ENCODE results near the gene P3H1. TPM values are rescaled to one million over a fixed set of nuclear protein-coding genes. Genes with fewer than 3 reads are reported as not detected.

P3H1 gene
- total RNA-seq, 1 experiment from 2014 or later, result 84.8 TPM

GRCh38 chr1:42737257-42737656 lies 29.6 kb downstream of the P3H1 start:
- TF ChIP-seq POLR2AphosphoS5 (IDR thresholded peaks at IDR 0.05; ENCODE audit: low read depth, low read length) (no peak), TCF7L2 (IDR thresholded peaks at IDR 0.05; ENCODE audit: low read depth, low read length) (no peak), REST (IDR thresholded peaks at IDR 0.05; ENCODE audit: insufficient read depth in 1 of 2, low read depth in 2 of 2, low read length in 1 of 2) (no peak), SIN3A (IDR thresholded peaks at IDR 0.05; ENCODE audit: borderline replicate concordance, insufficient read depth, low read depth, low read length) (no peak)
- TF ChIP-seq, protein P1, sequence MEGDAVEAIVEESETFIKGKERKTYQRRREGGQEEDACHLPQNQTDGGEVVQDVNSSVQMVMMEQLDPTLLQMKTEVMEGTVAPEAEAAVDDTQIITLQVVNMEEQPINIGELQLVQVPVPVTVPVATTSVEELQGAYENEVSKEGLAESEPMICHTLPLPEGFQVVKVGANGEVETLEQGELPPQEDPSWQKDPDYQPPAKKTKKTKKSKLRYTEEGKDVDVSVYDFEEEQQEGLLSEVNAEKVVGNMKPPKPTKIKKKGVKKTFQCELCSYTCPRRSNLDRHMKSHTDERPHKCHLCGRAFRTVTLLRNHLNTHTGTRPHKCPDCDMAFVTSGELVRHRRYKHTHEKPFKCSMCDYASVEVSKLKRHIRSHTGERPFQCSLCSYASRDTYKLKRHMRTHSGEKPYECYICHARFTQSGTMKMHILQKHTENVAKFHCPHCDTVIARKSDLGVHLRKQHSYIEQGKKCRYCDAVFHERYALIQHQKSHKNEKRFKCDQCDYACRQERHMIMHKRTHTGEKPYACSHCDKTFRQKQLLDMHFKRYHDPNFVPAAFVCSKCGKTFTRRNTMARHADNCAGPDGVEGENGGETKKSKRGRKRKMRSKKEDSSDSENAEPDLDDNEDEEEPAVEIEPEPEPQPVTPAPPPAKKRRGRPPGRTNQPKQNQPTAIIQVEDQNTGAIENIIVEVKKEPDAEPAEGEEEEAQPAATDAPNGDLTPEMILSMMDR (IDR thresholded peaks at IDR 0.05), result no peak
- intact Hi-C loops (cut with micrococcal nuclease; ENCODE audit: unreplicated experiment), result loop anchor here (10.0 kb wide), 1 partner anchor 162 kb away; no protein-coding TSS in a partner anchor

DNA sequence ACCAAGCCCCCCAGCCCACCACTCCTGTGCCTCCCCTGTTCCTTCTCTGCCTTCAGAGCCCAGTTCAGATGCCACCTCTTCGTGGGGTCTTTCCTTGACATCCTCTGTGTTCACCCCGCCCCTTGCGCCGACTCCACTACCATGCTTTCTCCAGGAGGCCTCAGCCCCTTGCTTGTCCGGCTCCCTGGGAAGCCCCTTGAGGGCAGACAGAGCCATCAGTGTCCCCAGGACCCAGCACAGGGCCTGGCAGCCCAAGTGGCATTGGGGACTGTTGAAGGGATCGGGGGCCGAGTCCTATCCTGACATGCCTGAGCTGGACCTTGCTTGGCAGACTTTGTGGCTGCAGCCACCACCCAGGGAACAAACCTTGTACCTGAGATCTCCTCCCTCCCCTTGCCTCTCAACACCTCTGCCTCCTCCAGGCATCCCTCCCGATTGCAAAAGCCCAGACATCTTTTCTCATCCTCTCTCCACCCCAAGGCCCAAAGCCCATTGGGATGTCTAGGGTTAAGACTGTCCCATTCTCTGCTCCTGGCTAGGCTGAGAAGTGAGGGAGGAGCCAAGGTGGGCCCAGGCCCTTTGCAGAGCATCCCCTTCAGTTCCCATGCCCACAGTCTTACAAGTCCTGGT lies 30.1 kb downstream of the P3H1 start:
- Histone ChIP-seq H3K27ac (ENCODE audit: low read length) (no peak overlapping the region), H3K9me3 (ENCODE audit: control insufficient read depth, insufficient read depth, low read depth, low read length) (no peaks in the 10 kb centered on the region), H3K4me1 (ENCODE audit: control insufficient read depth, insufficient read depth, low read length) (no peaks in the 10 kb centered on the region), H3K4me3 (ENCODE audit: low read depth in 2 of 2, low read length in 2 of 2) (no peak overlapping the region), H3K27me3 (ENCODE audit: control insufficient read depth, insufficient read depth, low read length) (no peaks in the 10 kb centered on the region), H3K36me3 (ENCODE audit: control insufficient read depth, insufficient read depth, low read length) (no peaks in the 10 kb centered on the region)
- ChIA-PET POLR2A (no interaction called here), CTCF (no interaction called here)
- intact Hi-C loops (cut with micrococcal nuclease; ENCODE audit: unreplicated experiment) (loop anchor here (10.0 kb wide), 1 partner anchor 162 kb away; no protein-coding TSS in a partner anchor), in situ Hi-C loops (cut with HindIII; ENCODE audit: low pct_unique_long_range_greater_than_20kb, low sequenced_read_pairs) (no loop called here)
- TF ChIP-seq REST (IDR thresholded peaks at IDR 0.05; ENCODE audit: insufficient read depth in 1 of 2, low read depth in 2 of 2, low read length in 1 of 2), result no peak
- TF ChIP-seq, protein P1 (IDR thresholded peaks at IDR 0.05), result no peak
- TF ChIP-seq TCF7L2 (IDR thresholded peaks at IDR 0.05; ENCODE audit: low read depth, low read length), result no peak
- TF ChIP-seq SIN3A (IDR thresholded peaks at IDR 0.05; ENCODE audit: borderline replicate concordance, insufficient read depth, low read depth, low read length), result no peak
- no peak for TF ChIP-seq POLR2AphosphoS5 (IDR thresholded peaks at IDR 0.05; ENCODE audit: low read depth, low read length)
- no TSS peak for BruUV-seq (replicated peaks)
- ATAC-seq (no peak), DNase-seq (ENCODE audit: low read depth, low spot score) (no peak)

More at GRCh38 chr1:42737257-42737656, 29.6 kb downstream of the P3H1 start:
- no peaks in the 10 kb centered on the region for H3K36me3 ChIP-seq (ENCODE audit: control insufficient read depth, insufficient read depth, low read length)
- no peak overlapping the region for H3K4me3 ChIP-seq (ENCODE audit: low read depth in 2 of 2, low read length in 2 of 2)
- no TSS peak for BruUV-seq (replicated peaks)
- ChIA-PET CTCF (interaction anchor here (0.8 kb wide), 1 partner anchor 29 kb away, joined by 3 read pairs; no protein-coding TSS in a partner anchor), POLR2A (no interaction called here)
- no peak for ATAC-seq
- in situ Hi-C loops (cut with HindIII; ENCODE audit: low pct_unique_long_range_greater_than_20kb, low sequenced_read_pairs), result no loop called here
- no peak overlapping the region for H3K27ac ChIP-seq (ENCODE audit: low read length)
- DNase-seq (ENCODE audit: low read depth, low spot score), result no peak
- H3K27me3 ChIP-seq (ENCODE audit: control insufficient read depth, insufficient read depth, low read length), result no peaks in the 10 kb centered on the region
- no peaks in the 10 kb centered on the region for H3K9me3 ChIP-seq (ENCODE audit: control insufficient read depth, insufficient read depth, low read depth, low read length)
- no peaks in the 10 kb centered on the region for H3K4me1 ChIP-seq (ENCODE audit: control insufficient read depth, insufficient read depth, low read length)
